COLO668 (cell line): ENCODE results near the gene UBXN4.
A peak's percentile ranks its signal among the peaks of the same experiment; 100 is the strongest.
"Not testable (repeated sequence)": the region's sequence is repeated elsewhere in the genome, so short reads cannot be mapped to it uniquely, and the experiment has no call there.

Experiments
- DNase-seq: peaks from one replicate; lab custom pipeline; 2025; ENCODE audit not compliant: unreplicated experiment; lab: John Stamatoyannopoulos, UW

The UBXN4 gene

DNA sequence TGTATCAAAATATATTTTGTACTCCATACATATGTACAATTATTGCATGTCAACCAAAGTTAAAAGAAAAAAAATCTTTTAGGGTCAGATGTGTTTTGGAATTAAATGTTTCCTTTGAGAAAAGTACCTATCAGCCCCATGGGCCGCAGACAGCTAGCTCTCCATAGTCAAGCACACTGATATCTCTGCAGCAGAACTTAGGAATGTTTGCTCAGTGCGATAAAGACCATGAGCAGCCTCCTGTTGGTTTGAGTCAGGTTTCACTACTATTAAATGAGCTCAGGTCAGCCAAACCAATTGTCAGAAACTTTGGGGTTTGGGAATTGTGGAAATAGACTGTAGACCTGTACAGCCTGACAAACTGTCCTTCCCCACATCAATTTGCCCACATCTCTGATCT lies 61.6 kb downstream of the UBXN4 start:
- DNase-seq: no peak

DNA sequence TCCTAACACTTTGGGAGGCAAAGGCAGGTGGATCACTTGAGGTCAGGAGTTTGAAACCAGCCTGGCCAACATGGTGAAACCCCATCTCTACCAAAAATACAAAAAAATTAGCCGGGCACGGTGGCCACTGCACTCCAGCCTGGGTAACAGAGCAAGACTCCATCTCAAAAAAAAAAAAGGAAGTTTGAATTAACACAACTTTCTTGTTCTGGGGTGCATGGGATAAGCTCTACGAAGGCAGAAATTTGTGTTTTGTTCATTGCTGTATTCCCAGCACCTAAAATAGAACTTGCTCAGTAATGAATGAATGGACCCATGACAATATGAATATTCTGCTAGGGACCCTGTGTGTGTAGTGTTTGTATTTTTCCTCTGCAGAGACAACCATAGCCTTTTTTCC lies 66.2 kb downstream of the UBXN4 start:
- DNase-seq: not testable (repeated sequence)

DNA sequence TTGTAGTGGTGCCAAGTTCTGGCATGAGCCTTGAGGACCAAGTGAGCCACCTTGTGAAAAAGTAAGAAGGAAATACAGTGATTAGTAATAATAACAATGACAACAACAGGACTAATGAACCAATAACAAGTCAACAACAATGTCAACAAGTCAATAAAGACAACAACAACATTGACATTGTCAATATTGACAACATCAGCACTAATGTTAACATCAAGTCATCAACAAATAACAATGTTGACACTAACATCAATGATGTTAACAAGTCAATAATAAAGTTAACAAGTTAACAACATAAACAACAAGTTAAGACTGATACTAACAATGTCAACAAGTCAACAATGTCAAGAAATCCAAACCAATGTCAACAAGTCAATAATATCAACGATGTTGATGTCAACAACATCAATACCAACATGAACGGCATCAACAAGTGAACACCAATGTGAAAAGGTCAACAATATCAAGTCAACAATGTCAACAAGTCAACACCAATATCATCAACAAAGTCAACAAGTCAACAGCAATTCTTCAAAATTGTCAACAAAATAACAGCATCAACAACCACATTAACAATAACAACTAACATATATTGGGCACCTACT lies 71.4 kb downstream of the UBXN4 start:
- DNase-seq: no peak

DNA sequence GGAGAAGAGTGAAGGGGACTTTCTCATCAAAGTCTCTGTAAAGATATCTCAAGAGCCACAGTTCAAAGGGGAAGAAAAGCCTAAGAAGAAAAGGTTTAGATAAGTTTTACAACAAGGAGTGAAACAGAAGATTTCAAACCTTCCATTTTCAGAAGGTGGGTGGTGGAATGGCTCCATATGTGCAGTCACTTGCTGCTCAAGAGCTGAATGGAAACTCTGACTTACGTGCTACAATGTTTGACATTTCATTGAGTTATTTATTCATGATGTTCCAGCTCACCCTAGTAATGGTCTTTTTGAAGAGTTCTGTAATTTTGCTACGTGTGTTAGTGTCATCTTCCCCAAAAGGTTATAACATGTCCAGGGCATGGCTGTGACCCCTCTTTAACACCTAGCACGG lies 73.6 kb downstream of the UBXN4 start:
- no peak for DNase-seq

DNA sequence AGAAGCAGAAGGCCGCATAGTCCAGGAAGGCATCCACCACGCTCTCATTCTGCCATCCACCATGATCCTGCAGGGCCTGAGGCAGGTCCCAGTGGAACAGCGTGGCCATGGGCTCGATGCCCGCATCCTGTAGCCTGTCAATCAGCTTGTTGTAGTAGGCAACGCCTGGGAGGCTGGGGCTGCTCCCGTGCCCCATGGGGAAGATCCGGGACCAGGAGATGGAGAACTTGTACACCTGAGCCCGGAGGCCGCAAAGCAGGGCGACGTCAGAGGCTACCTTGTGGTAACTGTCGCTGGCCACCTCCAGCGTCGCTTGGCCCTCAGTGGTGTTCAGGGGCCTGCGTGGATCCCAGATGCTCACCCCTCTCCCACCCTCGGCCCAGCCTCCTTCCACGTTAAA lies 75.8 kb downstream of the UBXN4 start:
- DNase-seq: no peak

DNA sequence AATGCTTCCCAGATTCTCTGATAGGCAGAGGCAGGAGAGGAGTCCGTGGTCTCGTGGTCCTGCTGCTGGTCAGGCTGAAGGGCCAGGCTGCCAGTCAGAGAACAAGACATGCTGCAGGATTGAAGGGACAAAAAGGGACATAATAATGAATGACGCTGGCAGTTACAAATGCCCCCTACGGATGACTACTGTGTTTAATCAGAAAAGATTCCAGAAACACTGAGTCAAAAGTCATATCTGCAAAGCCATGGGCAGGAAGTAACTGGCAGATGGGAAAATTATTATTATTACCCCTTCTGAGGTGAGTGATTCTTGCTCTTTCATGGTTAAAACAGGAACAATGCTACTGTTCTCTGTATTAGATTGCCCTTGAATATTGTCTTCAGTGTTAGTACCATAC lies 76.3 kb downstream of the UBXN4 start:
- DNase-seq: no peak

DNA sequence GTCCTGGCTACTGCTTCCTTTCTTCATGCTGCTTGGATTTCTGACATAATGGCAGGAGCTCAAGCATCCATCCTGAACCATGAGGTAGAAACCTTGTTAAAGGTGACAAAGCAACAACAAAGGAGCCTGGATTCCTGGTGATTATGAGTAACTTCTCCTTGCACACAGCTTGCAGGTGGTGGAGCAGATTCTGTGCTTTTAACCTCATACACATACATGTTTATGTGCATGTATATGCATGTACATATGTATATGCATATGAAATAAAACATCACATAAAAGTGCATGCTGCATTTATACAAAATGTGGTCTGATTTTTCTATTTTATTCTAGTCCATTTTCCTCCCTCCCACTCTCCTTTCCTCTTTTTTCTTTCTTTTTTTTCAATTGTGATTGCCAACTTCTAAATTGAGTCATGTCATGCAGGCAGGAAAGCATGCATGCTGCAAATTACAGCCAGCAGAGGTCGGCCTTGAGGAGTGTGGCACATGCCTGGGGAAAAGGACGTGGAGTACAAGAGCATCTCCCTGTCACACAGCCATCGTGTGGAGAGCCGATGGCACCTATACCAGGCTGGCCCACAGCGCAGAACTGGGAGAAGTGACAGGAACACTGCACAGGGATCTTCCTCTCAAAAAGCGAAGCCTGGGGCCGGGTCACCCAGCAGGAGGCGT lies 77.4 kb downstream of the UBXN4 start:
- no peak for DNase-seq

DNA sequence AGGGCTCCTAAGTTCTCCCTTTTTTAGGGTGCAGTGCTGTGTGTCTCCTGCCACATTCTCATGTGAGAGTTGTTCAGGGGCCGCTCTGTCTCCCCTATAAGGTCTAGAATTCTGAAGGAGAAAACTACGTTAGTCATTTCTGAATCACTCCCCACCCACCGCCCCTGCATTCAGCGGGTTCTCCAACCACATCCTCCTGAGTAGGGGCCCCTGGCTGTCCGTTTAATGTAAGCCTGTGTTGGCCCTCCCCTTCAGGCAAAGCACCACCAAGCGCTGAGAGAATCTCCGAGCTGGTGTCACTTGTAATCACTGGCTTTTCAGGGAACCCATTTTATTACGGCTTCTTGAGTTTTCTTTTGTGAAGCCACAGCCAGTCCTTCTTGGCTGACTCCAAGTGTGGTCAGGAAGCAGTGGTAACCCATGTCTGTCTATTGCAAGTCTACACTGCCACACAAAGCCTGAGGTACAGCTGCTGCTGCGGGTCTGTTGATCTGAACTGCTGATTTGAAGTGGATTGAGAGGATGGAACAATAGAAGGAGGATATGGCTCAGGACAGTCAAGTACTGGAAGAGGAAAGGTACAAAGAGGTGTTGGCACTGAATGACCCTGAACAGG lies 78.5 kb downstream of the UBXN4 start:
- DNase-seq: no peak

DNA sequence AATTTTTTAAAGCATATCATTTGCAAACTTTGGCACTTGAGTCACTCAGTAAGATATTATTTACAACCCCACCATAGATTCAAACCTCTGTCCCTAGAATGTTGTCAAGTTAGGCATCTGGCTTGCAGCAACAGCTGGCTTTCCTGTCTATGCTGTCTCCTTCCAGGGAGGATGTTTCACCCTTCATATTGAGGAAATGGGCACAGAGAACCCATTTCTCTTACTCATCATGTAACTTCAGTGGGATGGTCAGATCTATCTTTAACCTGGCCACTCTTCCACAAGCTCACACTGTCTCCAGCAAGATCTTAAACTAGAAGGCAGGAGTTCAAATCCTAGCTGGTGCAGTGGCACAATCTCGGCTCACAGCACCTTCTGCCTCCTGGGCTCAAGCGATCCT lies 79.5 kb downstream of the UBXN4 start:
- no peak for DNase-seq

DNA sequence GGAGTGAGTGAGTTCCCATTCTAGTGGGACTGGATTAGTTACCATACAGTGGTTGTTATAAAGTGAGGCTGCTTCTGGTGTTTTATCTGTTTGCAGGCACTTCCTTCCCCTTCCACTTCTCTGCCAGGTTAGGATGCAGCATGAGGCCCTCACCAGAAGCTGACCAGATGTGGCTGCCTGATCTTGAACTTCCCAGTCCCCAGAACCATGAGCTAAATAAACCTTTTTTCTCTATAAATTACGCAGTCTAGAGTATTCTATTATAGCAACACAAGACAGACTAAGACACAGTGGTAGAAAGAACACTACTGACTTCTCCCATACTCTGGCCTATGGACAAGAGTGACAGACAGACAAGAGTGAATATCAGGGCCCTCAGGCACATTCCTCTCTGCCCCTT lies 81.2 kb downstream of the UBXN4 start:
- no peak for DNase-seq

DNA sequence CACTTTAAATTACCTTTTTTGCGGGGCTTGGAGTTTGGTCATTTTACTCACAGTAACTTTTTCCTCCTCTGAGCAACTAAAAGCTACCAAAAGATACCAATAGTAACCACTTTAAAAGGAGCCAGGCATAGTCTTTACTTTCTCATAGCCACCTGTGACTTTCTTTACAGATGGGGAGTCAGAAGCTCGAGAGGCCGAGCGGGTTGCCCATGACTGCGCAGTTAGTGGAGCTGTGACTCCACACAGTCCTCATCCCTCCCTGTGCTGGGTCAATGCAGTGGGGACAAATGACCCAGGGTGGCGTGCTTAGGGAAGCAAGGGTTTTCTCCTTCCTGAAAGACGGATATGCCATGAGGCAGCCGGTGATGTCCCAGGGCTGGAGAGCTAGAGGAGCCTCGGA lies 83.5 kb downstream of the UBXN4 start:
- DNase-seq: no peak

DNA sequence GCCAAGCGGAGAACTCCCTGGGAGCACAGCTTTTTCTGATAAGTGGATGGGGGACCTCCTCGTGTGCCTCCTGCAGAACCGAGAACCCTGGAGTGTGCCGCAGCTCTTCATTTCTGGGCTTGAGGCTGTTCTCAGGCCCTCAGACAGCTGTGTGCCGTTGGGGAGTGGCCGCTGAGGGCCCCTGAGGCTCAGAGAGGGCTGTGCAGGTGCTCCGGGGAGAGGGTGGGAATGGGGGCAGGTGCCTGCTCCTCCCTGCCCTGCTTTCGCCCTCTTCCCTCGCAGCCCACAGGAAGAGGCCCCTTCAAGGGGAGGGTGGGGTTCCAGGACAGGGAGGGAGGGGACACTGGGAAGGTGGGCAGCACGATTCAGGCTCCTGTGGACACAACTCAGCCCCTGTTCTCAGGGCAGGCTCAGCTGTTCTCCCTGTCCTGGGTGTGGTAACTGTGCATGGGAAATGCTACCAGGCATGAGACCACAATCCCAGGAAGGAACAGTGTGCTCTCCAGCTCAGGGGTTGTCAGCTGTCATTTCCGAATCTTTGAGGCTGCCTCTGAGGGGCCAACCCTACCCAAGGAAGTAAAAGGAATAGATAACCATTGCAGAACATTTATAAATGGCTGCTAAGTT lies 84.0 kb downstream of the UBXN4 start:
- DNase-seq: peak; percentile 13

DNA sequence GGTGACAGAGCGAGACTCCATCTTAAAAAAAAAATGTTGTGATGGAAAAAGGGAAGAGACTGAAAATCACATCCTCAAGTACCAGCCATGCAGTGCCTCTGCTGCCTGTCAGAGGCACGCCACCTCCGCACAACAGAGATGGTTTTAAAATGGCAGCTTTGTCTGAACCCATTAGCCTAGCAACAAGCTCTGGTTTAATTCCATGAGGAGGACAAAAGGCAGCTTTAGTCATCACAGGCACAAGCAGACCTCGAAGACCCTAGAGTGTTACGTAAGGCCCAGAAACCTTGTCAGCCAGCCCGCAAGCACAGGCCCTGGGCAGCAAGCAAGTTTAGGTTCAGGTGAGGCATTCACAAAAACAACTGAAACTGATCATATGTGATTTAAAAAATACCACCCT lies 84.9 kb downstream of the UBXN4 start:
- no peak for DNase-seq

DNA sequence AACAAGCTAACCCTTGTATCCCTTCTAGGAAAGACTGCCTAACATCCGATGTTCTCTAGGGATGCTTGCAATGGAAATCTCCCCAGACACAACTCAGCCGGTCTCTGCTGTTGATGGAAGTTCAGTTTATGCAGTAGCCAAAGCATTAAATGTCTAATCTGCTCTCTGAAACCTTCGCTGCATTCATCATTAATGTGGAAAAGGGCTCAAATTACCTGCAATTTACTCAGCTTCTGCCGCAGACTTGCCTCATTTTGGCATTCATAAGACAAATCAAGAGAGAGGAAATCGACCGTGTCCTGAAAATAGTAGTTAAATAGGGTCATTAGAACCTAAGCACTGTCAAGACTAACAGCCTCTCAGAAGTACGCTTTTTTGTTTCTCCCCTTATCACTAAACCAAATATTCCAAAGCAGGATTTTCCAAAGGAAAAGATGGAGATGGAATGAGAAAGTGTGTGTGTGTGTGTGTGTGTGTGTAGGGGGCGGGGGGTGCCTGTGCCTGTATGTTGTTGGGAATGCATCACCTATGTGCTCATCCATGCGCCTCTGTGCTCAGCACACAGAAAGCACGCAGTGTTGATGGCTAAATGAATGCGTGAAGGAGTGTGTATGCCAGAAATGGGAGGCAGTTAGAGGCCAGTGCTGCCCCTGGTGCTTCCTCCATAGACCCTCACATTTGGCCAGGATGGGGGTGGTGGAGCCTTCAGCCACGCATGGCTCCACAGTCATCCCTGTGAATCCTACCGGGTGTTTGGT lies 87.9 kb downstream of the UBXN4 start:
- DNase-seq: no peak

DNA sequence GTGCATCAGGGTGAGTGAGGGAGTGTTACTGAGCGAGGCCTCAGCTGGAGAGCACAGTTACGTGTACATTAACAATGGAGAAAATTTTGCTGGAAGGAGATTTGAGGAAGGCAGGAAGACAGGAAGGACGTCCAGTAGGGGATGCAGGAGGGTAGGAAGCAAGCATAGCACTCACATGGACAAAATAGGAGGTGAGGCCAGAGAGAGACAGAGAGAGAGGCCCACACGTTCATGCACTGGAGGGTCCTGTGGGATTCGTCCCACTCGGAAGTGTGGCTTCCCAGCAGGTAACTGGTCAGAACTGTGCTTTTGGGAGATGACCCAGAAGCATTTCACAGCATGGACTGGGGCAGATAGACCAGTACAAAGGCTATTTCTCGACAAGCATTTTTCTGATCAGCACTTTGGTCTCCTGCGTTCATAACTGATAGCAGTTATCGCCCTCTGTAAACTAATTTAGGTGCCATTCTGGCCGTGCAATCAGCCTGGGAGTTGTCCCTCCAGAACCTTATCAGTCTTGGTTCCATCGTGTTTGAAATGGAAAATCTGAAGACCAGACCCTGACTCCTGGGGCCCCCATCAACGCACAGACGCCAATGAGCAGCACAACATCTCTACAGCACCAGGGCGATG lies 89.6 kb downstream of the UBXN4 start:
- no peak for DNase-seq

DNA sequence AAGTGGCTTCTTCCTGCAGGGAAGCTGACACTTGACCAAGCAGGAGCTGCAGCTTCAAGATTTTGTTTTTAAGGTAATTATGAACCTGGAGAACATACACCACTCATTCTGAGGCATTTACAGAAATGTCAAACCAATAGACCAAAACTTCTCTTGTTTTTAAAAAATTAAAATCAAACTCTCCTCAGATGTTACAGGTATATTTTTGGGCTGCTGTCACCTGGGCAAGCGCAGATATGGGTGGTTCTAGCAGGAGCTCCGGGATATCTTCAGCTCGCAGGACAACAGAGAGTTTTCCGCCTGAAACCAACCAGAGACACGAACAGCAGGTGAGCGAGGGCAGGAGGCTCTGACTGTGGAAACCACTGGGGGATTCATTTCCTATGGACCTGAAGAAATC lies 91.2 kb downstream of the UBXN4 start:
- no peak for DNase-seq
